HepG2 (cell line): ENCODE measurements around the gene CTNNBL1. TPM values are rescaled to one million over a fixed set of nuclear protein-coding genes. Genes with fewer than 3 reads are reported as not detected.
A peak's percentile ranks its signal among the peaks of the same experiment; 100 is the strongest.

Experiments
- CEBPB ChIP-seq: IDR thresholded peaks from 2 replicates; pipeline ENCODE4 v1.6.1; 2011; ENCODE audit warnings: low read depth, low read length, improper control_type of control experiment, borderline replicate concordance
- EEA1 ChIP-seq: sonication (generic); formaldehyde crosslinking; IDR thresholded peaks from 2 replicates; pipeline ENCODE4 v1.5.1; 2020; ENCODE audit warnings: mild to moderate bottlenecking, missing genetic modification reagents, borderline replicate concordance
- SMC3 ChIP-seq: IDR thresholded peaks from 2 replicates; pipeline ENCODE4 v1.6.1; 2011; ENCODE audit warnings: low read length, improper control_type of control experiment
- ZMYM4 ChIP-seq: sonication (generic); formaldehyde crosslinking; IDR thresholded peaks from 2 replicates; pipeline ENCODE4 v1.8.1; 2023; ENCODE audit warnings: mild to moderate bottlenecking, missing genetic modification reagents
- ZNF24 ChIP-seq: fragments of 450-650 bp; IDR thresholded peaks from 2 replicates; pipeline ENCODE4 v1.6.1; 2017; ENCODE audit warnings: antibody characterized with exemption, mild to moderate bottlenecking
- ZNF256 ChIP-seq: sonication (generic); formaldehyde crosslinking; conservative IDR thresholded peaks from 2 replicates; pipeline ENCODE4 v1.4.0; 2020; ENCODE audit warnings: missing genetic modification reagents
- ZNF335 ChIP-seq: sonication (generic); formaldehyde crosslinking; IDR thresholded peaks from 2 replicates; pipeline ENCODE4 v1.4.0; 2020; ENCODE audit warnings: missing genetic modification reagents
- ZNF441 ChIP-seq: sonication (generic); formaldehyde crosslinking; IDR thresholded peaks from 2 replicates; pipeline ENCODE4 v1.7.0; 2021; ENCODE audit warnings: missing genetic modification reagents, borderline replicate concordance
- polyA plus RNA-seq, 8 experiments: library from polyadenylated mRNA; depleted of rRNA in 3 of 8; stranded (reverse) in 7 of 8; unstranded in 1 of 8; fragments of >200 nt; fragmentation: Illumina TruSeq in 4 of 8; extraction: Trizol in 4 of 8; gene quantifications; 2 replicates each; pipeline versions ENCODE4 v1.2.1 to v1.2.3, GENCODE V29; 2011 to 2016; ENCODE audit warnings: low read depth in 4 of 8, missing spikeins in 1 of 8, mixed read lengths in 1 of 8; ENCODE audit not compliant: insufficient read depth in 1 of 8
- total RNA-seq, 5 experiments: library from RNA; depleted of rRNA; stranded (reverse); fragments of >200 nt; fragmentation: Illumina TruSeq; extraction: Trizol; gene quantifications; 2 replicates each; pipeline ENCODE4 v1.2.3, GENCODE V29; 2016; ENCODE audit warnings: low read depth in 1 of 5
- TF ChIP-seq, protein P1 (sequence below): sonication (generic); formaldehyde crosslinking; IDR thresholded peaks from 2 replicates; pipeline ENCODE4 v1.4.0; 2020; ENCODE audit warnings: missing genetic modification reagents
- TF ChIP-seq, protein P2 (sequence below): sonication (generic); formaldehyde crosslinking; IDR thresholded peaks from 2 replicates; pipeline ENCODE4 v1.4.0; 2020; ENCODE audit warnings: mild to moderate bottlenecking, missing genetic modification reagents, borderline replicate concordance
- TF ChIP-seq, protein P3 (sequence below): sonication (generic); formaldehyde crosslinking; IDR thresholded peaks from 2 replicates; pipeline ENCODE4 v1.8.1; 2023; ENCODE audit warnings: missing genetic modification reagents, mild to moderate bottlenecking, borderline replicate concordance
- TF ChIP-seq, protein P4 (sequence below): sonication (generic); formaldehyde crosslinking; conservative IDR thresholded peaks from 2 replicates; pipeline ENCODE4 v1.4.0; 2020; ENCODE audit warnings: missing genetic modification reagents
- TF ChIP-seq, protein P5 (sequence below): sonication (generic); formaldehyde crosslinking; IDR thresholded peaks from 2 replicates; pipeline ENCODE4 v1.4.0; 2020; ENCODE audit warnings: missing genetic modification reagents
- TF ChIP-seq, protein P6 (sequence below): sonication (generic); formaldehyde crosslinking; IDR thresholded peaks from 2 replicates; pipeline ENCODE4 v1.5.1; 2020; ENCODE audit warnings: missing genetic modification reagents, mild to moderate bottlenecking, borderline replicate concordance

Gene CTNNBL1
- total and polyA plus RNA-seq, 2 of the 13 experiments (the other 11 are each of a cell fraction or from before 2014, with no cell fraction given), result 49.3 to 94.6 TPM

DNA sequence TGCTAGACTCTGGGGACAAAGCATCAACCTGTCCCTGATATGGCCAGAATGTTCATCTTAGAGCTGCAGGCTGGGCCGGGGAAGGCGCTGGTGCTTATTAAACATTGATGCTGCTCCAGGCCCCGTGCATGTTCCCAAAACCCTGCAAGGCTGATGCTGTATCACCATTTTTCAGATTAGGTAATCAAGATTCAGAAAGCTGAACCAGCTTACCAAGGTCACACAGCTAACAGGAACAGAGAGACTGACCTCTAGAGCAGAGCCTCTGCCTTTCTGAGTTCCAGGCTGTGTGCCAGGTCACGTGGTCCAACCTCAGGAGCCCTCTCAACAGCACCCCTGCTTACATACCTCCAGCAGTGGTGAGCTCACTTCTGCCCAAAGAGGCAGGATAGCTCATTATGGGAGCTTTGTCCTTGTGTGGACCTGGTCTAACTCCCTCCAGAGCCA is 193.0 kb downstream of the CTNNBL1 start (continued):
- TF ChIP-seq, protein P1, sequence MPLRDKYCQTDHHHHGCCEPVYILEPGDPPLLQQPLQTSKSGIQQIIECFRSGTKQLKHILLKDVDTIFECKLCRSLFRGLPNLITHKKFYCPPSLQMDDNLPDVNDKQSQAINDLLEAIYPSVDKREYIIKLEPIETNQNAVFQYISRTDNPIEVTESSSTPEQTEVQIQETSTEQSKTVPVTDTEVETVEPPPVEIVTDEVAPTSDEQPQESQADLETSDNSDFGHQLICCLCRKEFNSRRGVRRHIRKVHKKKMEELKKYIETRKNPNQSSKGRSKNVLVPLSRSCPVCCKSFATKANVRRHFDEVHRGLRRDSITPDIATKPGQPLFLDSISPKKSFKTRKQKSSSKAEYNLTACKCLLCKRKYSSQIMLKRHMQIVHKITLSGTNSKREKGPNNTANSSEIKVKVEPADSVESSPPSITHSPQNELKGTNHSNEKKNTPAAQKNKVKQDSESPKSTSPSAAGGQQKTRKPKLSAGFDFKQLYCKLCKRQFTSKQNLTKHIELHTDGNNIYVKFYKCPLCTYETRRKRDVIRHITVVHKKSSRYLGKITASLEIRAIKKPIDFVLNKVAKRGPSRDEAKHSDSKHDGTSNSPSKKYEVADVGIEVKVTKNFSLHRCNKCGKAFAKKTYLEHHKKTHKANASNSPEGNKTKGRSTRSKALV (CRISPR knock-in tag), result no peak
- TF ChIP-seq EEA1, result no peak
- no peak for TF ChIP-seq ZNF441 (CRISPR knock-in tag)
- TF ChIP-seq, protein P2, sequence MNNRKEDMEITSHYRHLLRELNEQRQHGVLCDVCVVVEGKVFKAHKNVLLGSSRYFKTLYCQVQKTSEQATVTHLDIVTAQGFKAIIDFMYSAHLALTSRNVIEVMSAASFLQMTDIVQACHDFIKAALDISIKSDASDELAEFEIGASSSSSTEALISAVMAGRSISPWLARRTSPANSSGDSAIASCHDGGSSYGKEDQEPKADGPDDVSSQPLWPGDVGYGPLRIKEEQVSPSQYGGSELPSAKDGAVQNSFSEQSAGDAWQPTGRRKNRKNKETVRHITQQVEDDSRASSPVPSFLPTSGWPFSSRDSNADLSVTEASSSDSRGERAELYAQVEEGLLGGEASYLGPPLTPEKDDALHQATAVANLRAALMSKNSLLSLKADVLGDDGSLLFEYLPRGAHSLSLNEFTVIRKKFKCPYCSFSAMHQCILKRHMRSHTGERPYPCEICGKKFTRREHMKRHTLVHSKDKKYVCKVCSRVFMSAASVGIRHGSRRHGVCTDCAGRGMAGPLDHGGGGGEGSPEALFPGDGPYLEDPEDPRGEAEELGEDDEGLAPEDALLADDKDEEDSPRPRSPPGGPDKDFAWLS (CRISPR knock-in tag), result no peak
- TF ChIP-seq ZMYM4 (CRISPR knock-in tag), result peak; percentile 67
- TF ChIP-seq, protein P3, sequence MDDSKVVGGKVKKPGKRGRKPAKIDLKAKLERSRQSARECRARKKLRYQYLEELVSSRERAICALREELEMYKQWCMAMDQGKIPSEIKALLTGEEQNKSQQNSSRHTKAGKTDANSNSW, result no peak
- TF ChIP-seq ZNF24, result no peak
- no peak for TF ChIP-seq SMC3
- no peak for TF ChIP-seq CEBPB
- TF ChIP-seq ZNF256 (CRISPR knock-in tag), result no peak
- TF ChIP-seq, protein P4, sequence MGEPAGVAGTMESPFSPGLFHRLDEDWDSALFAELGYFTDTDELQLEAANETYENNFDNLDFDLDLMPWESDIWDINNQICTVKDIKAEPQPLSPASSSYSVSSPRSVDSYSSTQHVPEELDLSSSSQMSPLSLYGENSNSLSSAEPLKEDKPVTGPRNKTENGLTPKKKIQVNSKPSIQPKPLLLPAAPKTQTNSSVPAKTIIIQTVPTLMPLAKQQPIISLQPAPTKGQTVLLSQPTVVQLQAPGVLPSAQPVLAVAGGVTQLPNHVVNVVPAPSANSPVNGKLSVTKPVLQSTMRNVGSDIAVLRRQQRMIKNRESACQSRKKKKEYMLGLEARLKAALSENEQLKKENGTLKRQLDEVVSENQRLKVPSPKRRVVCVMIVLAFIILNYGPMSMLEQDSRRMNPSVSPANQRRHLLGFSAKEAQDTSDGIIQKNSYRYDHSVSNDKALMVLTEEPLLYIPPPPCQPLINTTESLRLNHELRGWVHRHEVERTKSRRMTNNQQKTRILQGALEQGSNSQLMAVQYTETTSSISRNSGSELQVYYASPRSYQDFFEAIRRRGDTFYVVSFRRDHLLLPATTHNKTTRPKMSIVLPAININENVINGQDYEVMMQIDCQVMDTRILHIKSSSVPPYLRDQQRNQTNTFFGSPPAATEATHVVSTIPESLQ, result no peak
- no peak for TF ChIP-seq ZNF335 (CRISPR knock-in tag)
- TF ChIP-seq, protein P5, sequence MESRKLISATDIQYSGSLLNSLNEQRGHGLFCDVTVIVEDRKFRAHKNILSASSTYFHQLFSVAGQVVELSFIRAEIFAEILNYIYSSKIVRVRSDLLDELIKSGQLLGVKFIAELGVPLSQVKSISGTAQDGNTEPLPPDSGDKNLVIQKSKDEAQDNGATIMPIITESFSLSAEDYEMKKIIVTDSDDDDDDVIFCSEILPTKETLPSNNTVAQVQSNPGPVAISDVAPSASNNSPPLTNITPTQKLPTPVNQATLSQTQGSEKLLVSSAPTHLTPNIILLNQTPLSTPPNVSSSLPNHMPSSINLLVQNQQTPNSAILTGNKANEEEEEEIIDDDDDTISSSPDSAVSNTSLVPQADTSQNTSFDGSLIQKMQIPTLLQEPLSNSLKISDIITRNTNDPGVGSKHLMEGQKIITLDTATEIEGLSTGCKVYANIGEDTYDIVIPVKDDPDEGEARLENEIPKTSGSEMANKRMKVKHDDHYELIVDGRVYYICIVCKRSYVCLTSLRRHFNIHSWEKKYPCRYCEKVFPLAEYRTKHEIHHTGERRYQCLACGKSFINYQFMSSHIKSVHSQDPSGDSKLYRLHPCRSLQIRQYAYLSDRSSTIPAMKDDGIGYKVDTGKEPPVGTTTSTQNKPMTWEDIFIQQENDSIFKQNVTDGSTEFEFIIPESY (CRISPR knock-in tag), result no peak
- TF ChIP-seq, protein P6, sequence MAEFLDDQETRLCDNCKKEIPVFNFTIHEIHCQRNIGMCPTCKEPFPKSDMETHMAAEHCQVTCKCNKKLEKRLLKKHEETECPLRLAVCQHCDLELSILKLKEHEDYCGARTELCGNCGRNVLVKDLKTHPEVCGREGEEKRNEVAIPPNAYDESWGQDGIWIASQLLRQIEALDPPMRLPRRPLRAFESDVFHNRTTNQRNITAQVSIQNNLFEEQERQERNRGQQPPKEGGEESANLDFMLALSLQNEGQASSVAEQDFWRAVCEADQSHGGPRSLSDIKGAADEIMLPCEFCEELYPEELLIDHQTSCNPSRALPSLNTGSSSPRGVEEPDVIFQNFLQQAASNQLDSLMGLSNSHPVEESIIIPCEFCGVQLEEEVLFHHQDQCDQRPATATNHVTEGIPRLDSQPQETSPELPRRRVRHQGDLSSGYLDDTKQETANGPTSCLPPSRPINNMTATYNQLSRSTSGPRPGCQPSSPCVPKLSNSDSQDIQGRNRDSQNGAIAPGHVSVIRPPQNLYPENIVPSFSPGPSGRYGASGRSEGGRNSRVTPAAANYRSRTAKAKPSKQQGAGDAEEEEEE (CRISPR knock-in tag), result no peak
